GM23338 (cell line): ENCODE data around the gene RPS8. TPM values are rescaled to one million over a fixed set of nuclear protein-coding genes. Genes with fewer than 3 reads are reported as not detected.

Experiments
- ATAC-seq: fragments of 200-7000 bp; cut with Tn5 transposase; 3 replicates; pipeline ENCODE4 v1.9.1; 2020
- DNase-seq: peaks from one replicate; pipeline ENCODE4 v3.0.0-alpha.2; 2015; ENCODE audit warnings: low spot score
- H2AFZ ChIP-seq: fragments of 200-600 bp; sonication (generic); 2 replicates; pipeline ENCODE4 v1.8.0; 2016; ENCODE audit warnings: antibody characterized with exemption, mild to moderate bottlenecking, moderate library complexity
- H3F3A ChIP-seq: fragments of 200-600 bp; sonication (generic); replicated peaks from 2 replicates; pipeline ENCODE4 v1.8.0; 2017; ENCODE audit warnings: antibody characterized with exemption, mixed run types, low read depth
- H3K27ac ChIP-seq: fragments of 200-600 bp; sonication (generic); 2 replicates; pipeline ENCODE4 v1.6.1; 2016; ENCODE audit warnings: low read depth
- H3K27me3 ChIP-seq: fragments of 200-600 bp; sonication (generic); 2 replicates; pipeline ENCODE4 v1.8.0; 2016; ENCODE audit warnings: mild to moderate bottlenecking, mixed run types, moderate library complexity; ENCODE audit not compliant: insufficient read depth
- H3K36me3 ChIP-seq: fragments of 200-600 bp; sonication (generic); 2 replicates; pipeline ENCODE4 v1.8.0; 2016; ENCODE audit warnings: mild to moderate bottlenecking; ENCODE audit not compliant: insufficient read depth
- H3K4me1 ChIP-seq: fragments of 200-600 bp; sonication (generic); 2 replicates; pipeline ENCODE4 v1.8.0; 2016; ENCODE audit warnings: mild to moderate bottlenecking, moderate library complexity; ENCODE audit not compliant: insufficient read depth
- H3K4me2 ChIP-seq: fragments of 200-600 bp; sonication (generic); 2 replicates; pipeline ENCODE4 v1.7.1; 2017; ENCODE audit warnings: mixed run types
- H3K4me3 ChIP-seq: fragments of 200-600 bp; sonication (generic); 2 replicates; pipeline ENCODE4 v1.6.1; 2016; ENCODE audit warnings: mixed run types
- H3K79me2 ChIP-seq: fragments of 200-600 bp; sonication (generic); replicated peaks from 2 replicates; pipeline ENCODE4 v1.8.0; 2017; ENCODE audit warnings: mild to moderate bottlenecking; ENCODE audit not compliant: insufficient read depth
- H3K9me2 ChIP-seq: fragments of 200-600 bp; sonication (generic); 2 replicates; pipeline ENCODE4 v1.8.0; 2017; ENCODE audit not compliant: insufficient read depth
- H4K20me1 ChIP-seq: fragments of 200-600 bp; sonication (generic); replicated peaks from 2 replicates; pipeline ENCODE4 v1.8.0; 2017; ENCODE audit warnings: mild to moderate bottlenecking; ENCODE audit not compliant: insufficient read depth
- H3K27ac Mint-ChIP-seq: 2 replicates; pipeline ENCODE4 v1.8.0; 2020; ENCODE audit warnings: inconsistent platforms, mild to moderate bottlenecking, moderate library complexity, mixed read lengths
- H3K27me3 Mint-ChIP-seq: 3 replicates; pipeline ENCODE4 v1.8.0; 2022; ENCODE audit warnings: low read depth, mild to moderate bottlenecking, moderate library complexity, mixed read lengths, inconsistent platforms; ENCODE audit not compliant: insufficient read depth, poor library complexity
- H3K36me3 Mint-ChIP-seq: 3 replicates; pipeline ENCODE4 v1.8.0; 2021; ENCODE audit warnings: low read depth, mild to moderate bottlenecking, inconsistent platforms, moderate library complexity, mixed read lengths
- H3K4me1 Mint-ChIP-seq: 3 replicates; pipeline ENCODE4 v1.8.0; 2020; ENCODE audit warnings: mild to moderate bottlenecking, inconsistent platforms, mixed read lengths
- H3K4me3 Mint-ChIP-seq: 3 replicates; pipeline ENCODE4 v1.8.0; 2021; ENCODE audit warnings: moderate library complexity, mild to moderate bottlenecking, inconsistent platforms, mixed read lengths
- H3K9me3 Mint-ChIP-seq: 3 replicates; pipeline ENCODE4 v1.8.0; 2020; ENCODE audit warnings: moderate library complexity, mild to moderate bottlenecking, inconsistent platforms, mixed read lengths
- CREB1 ChIP-seq: fragments of 250-450 bp; sonication (Bioruptor Pico); IDR thresholded peaks from 2 replicates; pipeline ENCODE4 v1.5.0; 2020; ENCODE audit warnings: low read depth, mild to moderate bottlenecking, moderate library complexity
- EZH2 ChIP-seq: fragments of 200-600 bp; sonication (generic); IDR thresholded peaks from one replicate; pipeline ENCODE4 v1.8.0; 2017; ENCODE audit warnings: antibody characterized with exemption, mild to moderate bottlenecking, low read depth; ENCODE audit not compliant: unreplicated experiment
- EZH2phosphoT487 ChIP-seq: fragments of 200-600 bp; sonication (generic); IDR thresholded peaks from one replicate; pipeline ENCODE4 v1.8.1; 2018; ENCODE audit warnings: antibody characterized with exemption; ENCODE audit not compliant: unreplicated experiment
- JUNB ChIP-seq: IDR thresholded peaks from one replicate; pipeline ENCODE4 v1.6.1; 2016; ENCODE audit warnings: antibody characterized with exemption; ENCODE audit not compliant: unreplicated experiment
- NANOG ChIP-seq: IDR thresholded peaks from 2 replicates; pipeline ENCODE4 v1.6.1; 2016; ENCODE audit warnings: antibody characterized with exemption, borderline replicate concordance
- POLR2AphosphoS5 ChIP-seq: IDR thresholded peaks from 2 replicates; pipeline ENCODE4 v1.6.1; 2016; ENCODE audit warnings: antibody characterized with exemption, low read depth
- STAT1 ChIP-seq: IDR thresholded peaks from one replicate; pipeline ENCODE4 v1.6.1; 2016; ENCODE audit warnings: antibody characterized with exemption; ENCODE audit not compliant: unreplicated experiment
- ZNF114 ChIP-seq: fragments of 250-450 bp; sonication (Bioruptor Pico); IDR thresholded peaks from 2 replicates; pipeline ENCODE4 v1.5.0; 2020; ENCODE audit warnings: mild to moderate bottlenecking, moderate library complexity
- ZNF331 ChIP-seq: fragments of 250-450 bp; sonication (Bioruptor Pico); IDR thresholded peaks from 2 replicates; pipeline ENCODE4 v1.5.0; 2020; ENCODE audit warnings: low read depth, mild to moderate bottlenecking, moderate library complexity
- polyA plus RNA-seq: library from polyadenylated mRNA; unstranded; fragments of >200 nt; fragmentation: Nextera tagmentation; extraction: Ambion mirVana; gene quantifications from 2 replicates; pipeline ENCODE4 v1.2.1, GENCODE V29; 2016
- total RNA-seq: library from RNA; depleted of rRNA; stranded (reverse); fragments of >200 nt; shearing (Covaris generic); gene quantifications from 2 replicates; pipeline ENCODE4 v1.2.3, GENCODE V29; 2014
- TF ChIP-seq, protein P1 (sequence below): IDR thresholded peaks from one replicate; pipeline ENCODE4 v1.6.1; 2018; ENCODE audit warnings: antibody characterized with exemption; ENCODE audit not compliant: unreplicated experiment
- TF ChIP-seq, protein P2 (sequence below): fragments of 250-450 bp; sonication (Bioruptor Pico); IDR thresholded peaks from 2 replicates; pipeline ENCODE4 v1.5.0; 2020; ENCODE audit warnings: mild to moderate bottlenecking, moderate library complexity
- TF ChIP-seq, protein P3 (sequence below), 2 experiments: fragments of 200-600 bp in 1 of 2; sonication (generic) in 1 of 2; conservative IDR thresholded peaks; 2 replicates each; pipeline versions ENCODE4 v1.5.1 to v1.6.1; 2016 to 2017; ENCODE audit warnings: antibody characterized with exemption in 2 of 2, low read depth in 2 of 2, mild to moderate bottlenecking in 2 of 2, moderate library complexity in 1 of 2
- TF ChIP-seq, protein P4 (sequence below): IDR thresholded peaks from 2 replicates; pipeline ENCODE4 v1.6.1; 2016; ENCODE audit warnings: antibody characterized with exemption

The RPS8 gene
- total and polyA plus RNA-seq, 2 experiments from 2014 or later: 1,756 to 2,427 TPM

DNA sequence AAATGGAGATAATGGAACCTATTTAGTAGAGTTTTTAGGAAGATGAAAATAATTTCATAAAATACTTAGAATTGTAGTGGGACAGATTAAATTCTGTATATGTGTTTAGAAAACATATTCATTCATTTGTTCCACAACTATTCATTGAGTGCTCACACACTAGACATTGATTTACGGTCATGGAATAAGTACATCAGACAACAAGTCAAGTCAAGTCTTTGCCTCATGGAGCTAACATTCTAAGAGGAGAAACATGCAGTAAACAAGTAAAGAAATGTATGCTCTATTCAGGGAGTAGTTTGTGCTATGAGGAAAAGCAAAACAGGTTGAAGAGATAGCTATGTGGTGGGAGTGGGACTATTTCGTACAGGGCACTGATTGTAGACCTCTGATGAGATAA lies 42.0 kb downstream of the RPS8 start:
- Histone ChIP-seq H3K4me2 (no peak overlapping the region), H3K9me2 (no peaks in the 10 kb centered on the region), H3F3A (peaks cover 13% of the 10 kb centered on the region; the same call in 1 of the 2 replicates), H3K4me3 (no peak overlapping the region), H2AFZ (no peak overlapping the region), H3K27me3 (peaks cover 7% of the 10 kb centered on the region), H3K27ac (no peak overlapping the region), H4K20me1 (no peaks in the 10 kb centered on the region), H3K4me1 (peaks cover 16% of the 10 kb centered on the region), H3K36me3 (no peaks in the 10 kb centered on the region), H3K79me2 (no peaks in the 10 kb centered on the region)
- peaks cover 4% of the 10 kb centered on the region; the same call in 2 of the 3 replicates for H3K9me3 Mint-ChIP-seq
- H3K27ac Mint-ChIP-seq: no peak overlapping the region
- H3K4me1 Mint-ChIP-seq: peaks cover 25% of the 10 kb centered on the region
- H3K36me3 Mint-ChIP-seq: peaks cover 3% of the 10 kb centered on the region; the same call in 1 of the 3 replicates
- no peak for TF ChIP-seq EZH2phosphoT487
- TF ChIP-seq EZH2: no peak
- TF ChIP-seq CREB1 (CRISPR knock-in tag): no peak
- no peak for TF ChIP-seq POLR2AphosphoS5
- no peak for TF ChIP-seq ZNF114 (CRISPR knock-in tag)
- TF ChIP-seq, protein P1, sequence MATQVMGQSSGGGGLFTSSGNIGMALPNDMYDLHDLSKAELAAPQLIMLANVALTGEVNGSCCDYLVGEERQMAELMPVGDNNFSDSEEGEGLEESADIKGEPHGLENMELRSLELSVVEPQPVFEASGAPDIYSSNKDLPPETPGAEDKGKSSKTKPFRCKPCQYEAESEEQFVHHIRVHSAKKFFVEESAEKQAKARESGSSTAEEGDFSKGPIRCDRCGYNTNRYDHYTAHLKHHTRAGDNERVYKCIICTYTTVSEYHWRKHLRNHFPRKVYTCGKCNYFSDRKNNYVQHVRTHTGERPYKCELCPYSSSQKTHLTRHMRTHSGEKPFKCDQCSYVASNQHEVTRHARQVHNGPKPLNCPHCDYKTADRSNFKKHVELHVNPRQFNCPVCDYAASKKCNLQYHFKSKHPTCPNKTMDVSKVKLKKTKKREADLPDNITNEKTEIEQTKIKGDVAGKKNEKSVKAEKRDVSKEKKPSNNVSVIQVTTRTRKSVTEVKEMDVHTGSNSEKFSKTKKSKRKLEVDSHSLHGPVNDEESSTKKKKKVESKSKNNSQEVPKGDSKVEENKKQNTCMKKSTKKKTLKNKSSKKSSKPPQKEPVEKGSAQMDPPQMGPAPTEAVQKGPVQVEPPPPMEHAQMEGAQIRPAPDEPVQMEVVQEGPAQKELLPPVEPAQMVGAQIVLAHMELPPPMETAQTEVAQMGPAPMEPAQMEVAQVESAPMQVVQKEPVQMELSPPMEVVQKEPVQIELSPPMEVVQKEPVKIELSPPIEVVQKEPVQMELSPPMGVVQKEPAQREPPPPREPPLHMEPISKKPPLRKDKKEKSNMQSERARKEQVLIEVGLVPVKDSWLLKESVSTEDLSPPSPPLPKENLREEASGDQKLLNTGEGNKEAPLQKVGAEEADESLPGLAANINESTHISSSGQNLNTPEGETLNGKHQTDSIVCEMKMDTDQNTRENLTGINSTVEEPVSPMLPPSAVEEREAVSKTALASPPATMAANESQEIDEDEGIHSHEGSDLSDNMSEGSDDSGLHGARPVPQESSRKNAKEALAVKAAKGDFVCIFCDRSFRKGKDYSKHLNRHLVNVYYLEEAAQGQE: no peak
- TF ChIP-seq ZNF331 (CRISPR knock-in tag): no peak
- TF ChIP-seq, protein P2, sequence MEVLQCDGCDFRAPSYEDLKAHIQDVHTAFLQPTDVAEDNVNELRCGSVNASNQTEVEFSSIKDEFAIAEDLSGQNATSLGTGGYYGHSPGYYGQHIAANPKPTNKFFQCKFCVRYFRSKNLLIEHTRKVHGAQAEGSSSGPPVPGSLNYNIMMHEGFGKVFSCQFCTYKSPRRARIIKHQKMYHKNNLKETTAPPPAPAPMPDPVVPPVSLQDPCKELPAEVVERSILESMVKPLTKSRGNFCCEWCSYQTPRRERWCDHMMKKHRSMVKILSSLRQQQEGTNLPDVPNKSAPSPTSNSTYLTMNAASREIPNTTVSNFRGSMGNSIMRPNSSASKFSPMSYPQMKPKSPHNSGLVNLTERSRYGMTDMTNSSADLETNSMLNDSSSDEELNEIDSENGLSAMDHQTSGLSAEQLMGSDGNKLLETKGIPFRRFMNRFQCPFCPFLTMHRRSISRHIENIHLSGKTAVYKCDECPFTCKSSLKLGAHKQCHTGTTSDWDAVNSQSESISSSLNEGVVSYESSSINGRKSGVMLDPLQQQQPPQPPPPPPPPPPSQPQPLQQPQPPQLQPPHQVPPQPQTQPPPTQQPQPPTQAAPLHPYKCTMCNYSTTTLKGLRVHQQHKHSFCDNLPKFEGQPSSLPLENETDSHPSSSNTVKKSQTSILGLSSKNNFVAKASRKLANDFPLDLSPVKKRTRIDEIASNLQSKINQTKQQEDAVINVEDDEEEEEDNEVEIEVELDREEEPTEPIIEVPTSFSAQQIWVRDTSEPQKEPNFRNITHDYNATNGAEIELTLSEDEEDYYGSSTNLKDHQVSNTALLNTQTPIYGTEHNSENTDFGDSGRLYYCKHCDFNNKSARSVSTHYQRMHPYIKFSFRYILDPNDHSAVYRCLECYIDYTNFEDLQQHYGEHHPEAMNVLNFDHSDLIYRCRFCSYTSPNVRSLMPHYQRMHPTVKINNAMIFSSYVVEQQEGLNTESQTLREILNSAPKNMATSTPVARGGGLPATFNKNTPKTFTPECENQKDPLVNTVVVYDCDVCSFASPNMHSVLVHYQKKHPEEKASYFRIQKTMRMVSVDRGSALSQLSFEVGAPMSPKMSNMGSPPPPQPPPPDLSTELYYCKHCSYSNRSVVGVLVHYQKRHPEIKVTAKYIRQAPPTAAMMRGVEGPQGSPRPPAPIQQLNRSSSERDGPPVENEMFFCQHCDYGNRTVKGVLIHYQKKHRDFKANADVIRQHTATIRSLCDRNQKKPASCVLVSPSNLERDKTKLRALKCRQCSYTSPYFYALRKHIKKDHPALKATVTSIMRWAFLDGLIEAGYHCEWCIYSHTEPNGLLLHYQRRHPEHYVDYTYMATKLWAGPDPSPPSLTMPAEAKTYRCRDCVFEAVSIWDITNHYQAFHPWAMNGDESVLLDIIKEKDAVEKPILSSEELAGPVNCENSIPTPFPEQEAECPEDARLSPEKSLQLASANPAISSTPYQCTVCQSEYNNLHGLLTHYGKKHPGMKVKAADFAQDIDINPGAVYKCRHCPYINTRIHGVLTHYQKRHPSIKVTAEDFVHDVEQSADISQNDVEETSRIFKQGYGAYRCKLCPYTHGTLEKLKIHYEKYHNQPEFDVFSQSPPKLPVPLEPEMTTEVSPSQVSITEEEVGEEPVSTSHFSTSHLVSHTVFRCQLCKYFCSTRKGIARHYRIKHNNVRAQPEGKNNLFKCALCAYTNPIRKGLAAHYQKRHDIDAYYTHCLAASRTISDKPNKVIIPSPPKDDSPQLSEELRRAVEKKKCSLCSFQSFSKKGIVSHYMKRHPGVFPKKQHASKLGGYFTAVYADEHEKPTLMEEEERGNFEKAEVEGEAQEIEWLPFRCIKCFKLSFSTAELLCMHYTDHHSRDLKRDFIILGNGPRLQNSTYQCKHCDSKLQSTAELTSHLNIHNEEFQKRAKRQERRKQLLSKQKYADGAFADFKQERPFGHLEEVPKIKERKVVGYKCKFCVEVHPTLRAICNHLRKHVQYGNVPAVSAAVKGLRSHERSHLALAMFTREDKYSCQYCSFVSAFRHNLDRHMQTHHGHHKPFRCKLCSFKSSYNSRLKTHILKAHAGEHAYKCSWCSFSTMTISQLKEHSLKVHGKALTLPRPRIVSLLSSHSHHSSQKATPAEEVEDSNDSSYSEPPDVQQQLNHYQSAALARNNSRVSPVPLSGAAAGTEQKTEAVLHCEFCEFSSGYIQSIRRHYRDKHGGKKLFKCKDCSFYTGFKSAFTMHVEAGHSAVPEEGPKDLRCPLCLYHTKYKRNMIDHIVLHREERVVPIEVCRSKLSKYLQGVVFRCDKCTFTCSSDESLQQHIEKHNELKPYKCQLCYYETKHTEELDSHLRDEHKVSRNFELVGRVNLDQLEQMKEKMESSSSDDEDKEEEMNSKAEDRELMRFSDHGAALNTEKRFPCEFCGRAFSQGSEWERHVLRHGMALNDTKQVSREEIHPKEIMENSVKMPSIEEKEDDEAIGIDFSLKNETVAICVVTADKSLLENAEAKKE (CRISPR knock-in tag): no peak
- no peak for TF ChIP-seq JUNB
- TF ChIP-seq NANOG: no peak
- TF ChIP-seq, protein P3, sequence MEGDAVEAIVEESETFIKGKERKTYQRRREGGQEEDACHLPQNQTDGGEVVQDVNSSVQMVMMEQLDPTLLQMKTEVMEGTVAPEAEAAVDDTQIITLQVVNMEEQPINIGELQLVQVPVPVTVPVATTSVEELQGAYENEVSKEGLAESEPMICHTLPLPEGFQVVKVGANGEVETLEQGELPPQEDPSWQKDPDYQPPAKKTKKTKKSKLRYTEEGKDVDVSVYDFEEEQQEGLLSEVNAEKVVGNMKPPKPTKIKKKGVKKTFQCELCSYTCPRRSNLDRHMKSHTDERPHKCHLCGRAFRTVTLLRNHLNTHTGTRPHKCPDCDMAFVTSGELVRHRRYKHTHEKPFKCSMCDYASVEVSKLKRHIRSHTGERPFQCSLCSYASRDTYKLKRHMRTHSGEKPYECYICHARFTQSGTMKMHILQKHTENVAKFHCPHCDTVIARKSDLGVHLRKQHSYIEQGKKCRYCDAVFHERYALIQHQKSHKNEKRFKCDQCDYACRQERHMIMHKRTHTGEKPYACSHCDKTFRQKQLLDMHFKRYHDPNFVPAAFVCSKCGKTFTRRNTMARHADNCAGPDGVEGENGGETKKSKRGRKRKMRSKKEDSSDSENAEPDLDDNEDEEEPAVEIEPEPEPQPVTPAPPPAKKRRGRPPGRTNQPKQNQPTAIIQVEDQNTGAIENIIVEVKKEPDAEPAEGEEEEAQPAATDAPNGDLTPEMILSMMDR (conservative IDR thresholded peaks at IDR 0.05; ENCODE audit: low read depth in 2 of 2): no peak
- TF ChIP-seq, protein P4, sequence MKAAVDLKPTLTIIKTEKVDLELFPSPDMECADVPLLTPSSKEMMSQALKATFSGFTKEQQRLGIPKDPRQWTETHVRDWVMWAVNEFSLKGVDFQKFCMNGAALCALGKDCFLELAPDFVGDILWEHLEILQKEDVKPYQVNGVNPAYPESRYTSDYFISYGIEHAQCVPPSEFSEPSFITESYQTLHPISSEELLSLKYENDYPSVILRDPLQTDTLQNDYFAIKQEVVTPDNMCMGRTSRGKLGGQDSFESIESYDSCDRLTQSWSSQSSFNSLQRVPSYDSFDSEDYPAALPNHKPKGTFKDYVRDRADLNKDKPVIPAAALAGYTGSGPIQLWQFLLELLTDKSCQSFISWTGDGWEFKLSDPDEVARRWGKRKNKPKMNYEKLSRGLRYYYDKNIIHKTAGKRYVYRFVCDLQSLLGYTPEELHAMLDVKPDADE: no peak
- no peak for TF ChIP-seq STAT1
- no peak for DNase-seq
- no peak overlapping the region for H3K4me3 Mint-ChIP-seq
- H3K27me3 Mint-ChIP-seq: peaks cover 23% of the 10 kb centered on the region
- no peak for ATAC-seq
